ENCODE results near the gene DHPS. TPM values are rescaled to one million over a fixed set of nuclear protein-coding genes. Genes with fewer than 3 reads are reported as not detected.

Gene DHPS
- total and polyA plus RNA-seq, 2 of the 13 experiments (the other 11 are each of a cell fraction or from before 2014, with no cell fraction given): 43.3 to 84.3 TPM

GRCh38 chr19:12722566-12723380, 41.1 kb upstream of the DHPS start (continued):
- TF ChIP-seq ZBTB4 (CRISPR knock-in tag; IDR thresholded peaks at IDR 0.05; ENCODE audit: borderline replicate concordance): no peak
- TF ChIP-seq GPBP1L1 (CRISPR knock-in tag; IDR thresholded peaks at IDR 0.05): no peak
- no peak for TF ChIP-seq SETDB1 (CRISPR knock-in tag; IDR thresholded peaks at IDR 0.05; ENCODE audit: borderline replicate concordance)
- TF ChIP-seq GATAD1 (CRISPR knock-in tag; IDR thresholded peaks at IDR 0.05): peak; percentile 95
- TF ChIP-seq TAF1 (CRISPR knock-in tag; IDR thresholded peaks at IDR 0.05): peak; percentile 69; the same call in 1 of the 2 replicates
- TF ChIP-seq TEAD2 (CRISPR knock-in tag; IDR thresholded peaks at IDR 0.05): no peak
- TF ChIP-seq ZSCAN9 (CRISPR knock-in tag; IDR thresholded peaks at IDR 0.05; ENCODE audit: borderline replicate concordance): no peak
- TF ChIP-seq ZNF512 (CRISPR knock-in tag; IDR thresholded peaks at IDR 0.05): no peak
- TF ChIP-seq ZZZ3 (CRISPR knock-in tag; IDR thresholded peaks at IDR 0.05; ENCODE audit: borderline replicate concordance): peak; percentile 78; the same call in 1 of the 2 replicates
- TF ChIP-seq DNMT3B (CRISPR knock-in tag; conservative IDR thresholded peaks at IDR 0.05): 0 out of 2 replicates have a peak, but pooled peaks have one; percentile 24
- TF ChIP-seq ATF3 (CRISPR knock-in tag; IDR thresholded peaks at IDR 0.05): no peak
- TF ChIP-seq KAT8 (CRISPR knock-in tag; IDR thresholded peaks at IDR 0.05): peak; percentile 92
- TF ChIP-seq PRDM15 (CRISPR knock-in tag; IDR thresholded peaks at IDR 0.05): peak; percentile 16; the same call in 1 of the 2 replicates
- TF ChIP-seq ESRRA (CRISPR knock-in tag; IDR thresholded peaks at IDR 0.05; ENCODE audit: low read depth): no peak
- TF ChIP-seq ZFP36L2 (CRISPR knock-in tag; IDR thresholded peaks at IDR 0.05): no peak
